Upper lobe of right lung (tissue), 1 donor: ENCODE results near the gene APOB. TPM values are rescaled to one million over a fixed set of nuclear protein-coding genes. Genes with fewer than 3 reads are reported as not detected.

Source experiments
- ATAC-seq: fragments of 200-7000 bp; cut with Tn5 transposase; one replicate; pipeline ENCODE4 v1.9.1; 2020; ENCODE audit warnings: mild to moderate bottlenecking, moderate library complexity
- DNase-seq: peaks from one replicate; pipeline ENCODE4 v3.0.0-alpha.2; 2020
- H3K27ac ChIP-seq: fragments of 200-600 bp; one replicate; pipeline ENCODE4 v1.8.0; 2022
- H3K27me3 ChIP-seq: fragments of 200-600 bp; one replicate; pipeline ENCODE4 v1.8.0; 2022; ENCODE audit warnings: mild to moderate bottlenecking
- H3K36me3 ChIP-seq: fragments of 200-600 bp; one replicate; pipeline ENCODE4 v1.8.0; 2022
- H3K4me1 ChIP-seq: fragments of 200-600 bp; one replicate; pipeline ENCODE4 v1.8.0; 2022
- H3K4me3 ChIP-seq: fragments of 200-600 bp; one replicate; pipeline ENCODE4 v1.8.0; 2022; ENCODE audit warnings: mild to moderate bottlenecking
- H3K9me3 ChIP-seq: fragments of 200-600 bp; one replicate; pipeline ENCODE4 v1.8.0; 2022
- intact Hi-C: fragments of 100-400 bp; cut with DNase I; formaldehyde crosslinking; loops from one replicate; pipeline ENCODE4 v1.11.0; 2022
- total RNA-seq: library from RNA; stranded (reverse); fragmentation: NEBNext Ultra II Directional; extraction: Animal tissue kit (Norgen Biotek cat#: 25700); gene quantifications from one replicate; pipeline ENCODE4 v1.2.1, GENCODE V29; 2021
- TF ChIP-seq, protein P1 (sequence below): fragments of 200-600 bp; IDR thresholded peaks from one replicate; pipeline ENCODE4 v1.8.0; 2022; ENCODE audit warnings: antibody characterized with exemption
- donor health status: DM: no; HTN: yes; CAD: no; lungs with severe emphysema.

APOB gene
- total RNA-seq, 1 donor from 2014 or later: 0.49 TPM

DNA sequence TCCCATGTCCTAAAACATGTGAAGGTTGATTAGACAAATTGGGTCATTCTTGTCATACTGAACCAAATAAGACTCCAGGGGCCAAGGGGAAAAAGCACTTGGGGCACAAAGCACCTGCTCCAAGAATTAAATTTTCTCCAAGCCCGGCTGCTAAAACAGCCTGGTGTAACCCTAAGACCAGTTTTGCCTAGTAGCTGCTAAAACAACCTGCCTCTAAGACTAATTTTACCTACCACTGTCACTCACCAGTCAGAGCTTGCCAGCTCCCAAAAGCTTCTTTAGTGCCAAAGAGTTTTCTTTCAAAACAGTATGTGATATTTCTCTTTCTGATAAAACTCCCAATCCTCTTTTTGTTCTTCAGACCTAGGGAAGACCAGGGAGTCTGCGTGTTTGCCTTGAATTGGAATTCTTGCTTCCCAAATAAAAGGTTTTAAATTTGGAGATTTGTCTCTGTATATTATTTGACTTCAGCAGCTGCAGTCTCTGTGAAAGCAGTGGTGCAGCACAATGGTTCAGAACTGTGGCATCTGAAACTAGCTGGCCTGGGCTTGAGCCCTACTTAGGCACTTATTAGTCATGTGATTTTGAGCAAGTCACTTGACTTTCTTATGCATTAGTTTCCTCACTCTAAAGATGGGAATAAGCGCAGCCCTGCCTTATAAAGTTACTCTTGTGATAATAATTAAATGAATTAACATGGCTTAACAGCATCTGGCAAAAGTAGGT is 16.2 kb upstream of the APOB start:
- DNase-seq (no peak), ATAC-seq (no peak)
- no peaks in the 10 kb centered on the region for H3K4me1 ChIP-seq
- no peak overlapping the region for H3K27ac ChIP-seq
- H3K4me3 ChIP-seq: no peak overlapping the region
- intact Hi-C loops: no loop called here
- no peaks in the 10 kb centered on the region for H3K27me3 ChIP-seq
- TF ChIP-seq, protein P1, sequence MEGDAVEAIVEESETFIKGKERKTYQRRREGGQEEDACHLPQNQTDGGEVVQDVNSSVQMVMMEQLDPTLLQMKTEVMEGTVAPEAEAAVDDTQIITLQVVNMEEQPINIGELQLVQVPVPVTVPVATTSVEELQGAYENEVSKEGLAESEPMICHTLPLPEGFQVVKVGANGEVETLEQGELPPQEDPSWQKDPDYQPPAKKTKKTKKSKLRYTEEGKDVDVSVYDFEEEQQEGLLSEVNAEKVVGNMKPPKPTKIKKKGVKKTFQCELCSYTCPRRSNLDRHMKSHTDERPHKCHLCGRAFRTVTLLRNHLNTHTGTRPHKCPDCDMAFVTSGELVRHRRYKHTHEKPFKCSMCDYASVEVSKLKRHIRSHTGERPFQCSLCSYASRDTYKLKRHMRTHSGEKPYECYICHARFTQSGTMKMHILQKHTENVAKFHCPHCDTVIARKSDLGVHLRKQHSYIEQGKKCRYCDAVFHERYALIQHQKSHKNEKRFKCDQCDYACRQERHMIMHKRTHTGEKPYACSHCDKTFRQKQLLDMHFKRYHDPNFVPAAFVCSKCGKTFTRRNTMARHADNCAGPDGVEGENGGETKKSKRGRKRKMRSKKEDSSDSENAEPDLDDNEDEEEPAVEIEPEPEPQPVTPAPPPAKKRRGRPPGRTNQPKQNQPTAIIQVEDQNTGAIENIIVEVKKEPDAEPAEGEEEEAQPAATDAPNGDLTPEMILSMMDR: no peak
- no peaks in the 10 kb centered on the region for H3K9me3 ChIP-seq
- H3K36me3 ChIP-seq: no peaks in the 10 kb centered on the region

DNA sequence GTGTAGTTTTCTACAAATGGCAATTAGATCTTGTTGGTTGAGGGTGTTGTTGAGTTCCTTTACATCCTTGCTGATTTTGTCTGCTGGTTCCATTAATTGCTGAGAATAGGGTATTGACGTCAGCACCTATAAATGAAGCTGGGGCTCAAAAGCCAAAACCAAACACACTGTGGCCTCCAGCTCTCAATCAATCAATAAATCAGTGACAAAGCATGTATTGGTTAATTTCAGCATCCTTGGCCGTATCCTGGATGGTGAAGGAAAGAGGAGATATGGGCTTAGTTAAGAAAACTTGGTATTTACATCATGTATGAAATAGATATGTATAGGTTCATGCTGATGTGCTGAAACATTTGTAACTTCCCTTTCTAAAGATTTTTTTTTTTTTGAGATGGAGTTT is 13.2 kb upstream of the APOB start:
- TF ChIP-seq, protein P1: no peak
- intact Hi-C loops: no loop called here

DNA sequence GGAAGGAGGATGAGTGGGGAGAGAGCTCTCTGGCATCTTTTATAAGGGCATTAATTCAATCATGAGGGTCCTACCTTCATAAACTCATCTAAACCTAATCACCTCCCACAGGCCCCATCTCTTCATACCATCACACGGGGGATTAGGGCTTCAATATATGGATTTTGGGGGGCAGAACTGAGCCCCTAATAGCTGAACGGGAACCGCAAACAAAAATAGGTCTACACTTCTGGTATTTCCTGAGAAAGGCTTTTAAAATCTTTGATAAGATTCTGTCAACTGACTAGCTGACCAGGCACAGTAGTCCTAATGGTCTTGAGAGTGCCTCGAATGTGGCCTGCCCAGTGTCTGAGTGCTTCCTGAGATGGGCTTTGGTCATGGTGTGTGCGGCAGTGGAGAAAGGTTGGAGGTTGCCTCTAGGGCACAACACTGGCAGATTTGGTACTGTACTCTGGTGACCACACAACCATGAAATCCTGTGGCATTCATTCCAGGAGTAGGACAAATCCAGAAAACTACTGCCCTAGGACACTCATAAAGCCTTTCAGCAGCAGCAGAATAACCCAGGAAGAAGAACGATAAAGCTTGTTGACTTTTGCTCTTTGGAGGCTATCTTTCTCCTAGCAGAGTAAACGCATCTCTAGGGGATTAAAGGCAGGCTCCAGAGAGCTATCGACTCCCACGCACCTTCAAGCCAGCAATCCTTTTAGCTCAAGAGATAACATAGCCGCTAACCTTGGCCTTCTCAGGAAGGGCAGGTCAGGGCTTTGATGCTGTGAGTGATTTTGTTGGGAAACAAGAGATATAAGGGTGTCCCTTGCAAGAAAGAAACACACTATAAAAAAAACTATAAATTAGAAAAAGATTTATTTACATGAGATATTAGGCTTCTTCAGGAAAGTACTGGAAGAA is 12.3 kb upstream of the APOB start:
- no peaks in the 10 kb centered on the region for H3K9me3 ChIP-seq
- H3K27me3 ChIP-seq: no peaks in the 10 kb centered on the region
- H3K36me3 ChIP-seq: no peaks in the 10 kb centered on the region
- intact Hi-C loops: no loop called here
- ATAC-seq: no peak
- H3K4me1 ChIP-seq: no peaks in the 10 kb centered on the region
- DNase-seq: no peak
- TF ChIP-seq, protein P1: no peak
- no peak overlapping the region for H3K27ac ChIP-seq
- H3K4me3 ChIP-seq: no peak overlapping the region

More for the DNA sequence above, 13.2 kb upstream of the APOB start:
- no peak overlapping the region for H3K27ac ChIP-seq
- H3K4me1 ChIP-seq: no peaks in the 10 kb centered on the region
- H3K36me3 ChIP-seq: no peaks in the 10 kb centered on the region
- H3K9me3 ChIP-seq: no peaks in the 10 kb centered on the region
- H3K27me3 ChIP-seq: no peaks in the 10 kb centered on the region
- no peak overlapping the region for H3K4me3 ChIP-seq
- DNase-seq: no peak
- no peak for ATAC-seq

DNA sequence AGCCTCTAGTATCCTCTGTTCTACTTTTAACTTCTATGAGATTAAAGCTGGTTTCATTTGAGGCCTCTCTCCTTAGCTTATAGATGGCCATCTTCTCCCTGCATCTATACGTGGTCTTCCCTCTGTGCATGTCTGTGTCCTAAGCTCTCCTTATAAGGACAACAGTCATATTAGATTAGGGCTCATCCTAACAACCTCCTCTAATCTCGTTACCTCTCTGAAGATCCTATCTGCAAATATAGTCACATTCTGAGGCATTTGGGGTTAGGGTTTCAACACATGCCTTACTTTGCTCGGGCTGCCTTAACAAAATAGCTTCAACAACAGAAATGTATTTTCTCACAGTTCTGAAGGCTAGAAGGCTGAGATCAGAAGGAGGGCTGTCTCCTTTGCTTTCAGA is 11.6 kb upstream of the APOB start:
- Histone ChIP-seq H3K4me1 (no peaks in the 10 kb centered on the region), H3K36me3 (no peaks in the 10 kb centered on the region), H3K4me3 (no peak overlapping the region), H3K27me3 (no peaks in the 10 kb centered on the region), H3K27ac (no peak overlapping the region), H3K9me3 (no peaks in the 10 kb centered on the region)
- DNase-seq: no peak
- ATAC-seq: no peak
- intact Hi-C loops: no loop called here
- TF ChIP-seq, protein P1: no peak

DNA sequence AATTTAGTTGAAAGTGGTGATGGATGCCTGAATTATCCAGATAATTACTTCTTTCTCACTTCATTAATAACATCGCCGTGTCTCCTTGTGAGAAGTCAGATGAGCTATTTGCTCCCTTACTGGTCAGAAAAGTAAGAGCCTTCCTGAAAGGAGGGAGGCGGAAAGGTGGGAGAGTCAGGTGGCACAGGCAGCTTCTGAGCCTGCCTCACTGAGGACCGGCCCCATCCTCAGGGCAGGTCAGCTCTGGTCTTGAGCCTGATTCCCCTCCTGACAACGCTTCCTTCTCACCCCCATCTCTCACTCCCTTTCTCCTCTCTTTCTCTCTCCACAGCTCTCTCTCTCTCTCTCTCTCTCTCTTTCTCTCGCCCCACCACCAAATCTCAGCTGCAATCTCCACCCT is 10.1 kb upstream of the APOB start:
- intact Hi-C loops: no loop called here
- Histone ChIP-seq H3K4me1 (no peaks in the 10 kb centered on the region), H3K4me3 (no peak overlapping the region), H3K27me3 (no peaks in the 10 kb centered on the region), H3K9me3 (no peaks in the 10 kb centered on the region), H3K27ac (no peak overlapping the region), H3K36me3 (no peaks in the 10 kb centered on the region)
- TF ChIP-seq, protein P1: no peak
- no peak for ATAC-seq
- no peak for DNase-seq
